Renal cortical epithelial cell (primary cell): ENCODE data around the gene ARSB. TPM values are rescaled to one million over a fixed set of nuclear protein-coding genes. Genes with fewer than 3 reads are reported as not detected.
"Not testable (repeated sequence)": the region's sequence is repeated elsewhere in the genome, so short reads cannot be mapped to it uniquely, and the experiment has no call there.

Source experiments
- DNase-seq: peaks from one replicate; pipeline ENCODE4 v3.0.0-alpha.2; 2011; ENCODE audit warnings: low read depth
- total RNA-seq: library from RNA; depleted of rRNA; stranded (reverse); fragments of >200 nt; gene quantifications from 2 replicates; pipeline ENCODE4 v1.2.3, GENCODE V29; 2014

The ARSB gene
- total RNA-seq, 1 donor from 2014 or later = 19.5 TPM

- no peak for DNase-seq
These were observed 205.8 kb downstream of the ARSB start for GRCh38 chr5:78779262-78779661.

- peak; percentile 18 for DNase-seq
These were observed 206.6 kb downstream of the ARSB start for GRCh38 chr5:78778538-78778937.

- no peak for DNase-seq
These were observed 207.2 kb downstream of the ARSB start for GRCh38 chr5:78777901-78778300.

- DNase-seq = peak; percentile 8
These were observed 208.5 kb downstream of the ARSB start for GRCh38 chr5:78776637-78777036.

DNA sequence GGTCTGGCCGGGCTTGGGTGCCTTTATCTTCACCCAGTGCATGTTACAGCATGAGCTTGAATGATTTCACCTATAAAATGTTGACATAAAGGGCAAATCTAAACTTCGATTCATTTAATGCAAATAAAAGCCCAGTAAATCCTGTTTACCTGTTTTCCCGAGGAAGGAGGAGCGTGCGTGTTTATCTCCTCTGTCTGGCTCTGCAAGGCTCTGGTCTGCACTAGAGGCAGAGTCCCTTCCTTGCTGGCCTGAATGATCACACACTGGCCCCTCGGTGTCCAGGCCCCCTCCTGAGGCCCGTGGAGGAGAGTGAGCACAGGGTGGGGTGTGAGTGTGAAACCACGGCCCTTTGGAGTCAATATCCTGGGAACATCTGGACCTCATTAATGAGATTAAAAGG, 211.5 kb downstream of the ARSB start:
- DNase-seq = no peak

DNA sequence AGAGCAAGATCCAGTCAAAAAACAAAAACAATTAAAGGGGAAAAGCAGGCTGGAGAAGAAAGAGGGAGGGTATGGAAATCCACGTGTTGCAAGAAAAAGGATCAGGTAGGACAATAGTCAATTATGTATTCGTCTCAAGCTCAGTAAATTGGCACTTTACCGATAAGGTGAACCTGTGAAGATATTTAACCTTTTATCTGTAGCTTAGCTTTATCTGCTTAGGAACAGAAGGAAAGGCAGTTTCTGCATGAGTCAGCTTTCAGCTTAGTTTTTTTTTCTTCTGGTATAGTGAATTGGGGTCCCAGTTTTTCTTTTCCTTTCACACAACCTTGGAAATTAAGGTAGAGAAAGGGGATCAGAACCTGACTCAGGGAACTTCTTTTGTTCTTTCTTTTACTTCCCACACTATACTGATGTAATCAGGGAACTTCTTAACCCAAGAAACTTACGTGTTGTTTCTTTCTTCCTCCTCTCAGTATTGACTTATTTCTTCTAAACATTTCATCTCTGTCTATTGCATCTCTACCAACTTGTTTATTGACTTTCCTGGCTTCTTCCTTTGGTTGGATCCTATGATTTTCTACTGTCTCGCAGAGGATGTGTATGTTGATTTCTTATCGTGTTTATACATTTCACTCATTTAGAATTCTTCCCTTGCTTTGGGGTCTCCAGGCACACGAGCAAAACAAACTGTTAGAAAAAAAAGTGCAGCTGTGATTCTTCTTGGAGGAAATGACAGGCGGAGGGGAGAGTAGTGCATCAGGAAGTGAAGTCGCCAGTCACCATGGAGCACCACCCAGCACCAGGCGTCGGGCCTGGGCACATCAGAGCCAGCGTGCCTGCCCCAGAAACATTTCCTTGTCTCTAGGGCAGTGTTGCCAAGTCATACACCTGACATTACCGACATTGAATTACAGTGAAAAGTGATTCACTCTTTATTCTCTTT, 213.6 kb downstream of the ARSB start:
- no peak for DNase-seq

GRCh38 chr5:78768781-78769380, 216.2 kb downstream of the ARSB start:
- no peak for DNase-seq

DNA sequence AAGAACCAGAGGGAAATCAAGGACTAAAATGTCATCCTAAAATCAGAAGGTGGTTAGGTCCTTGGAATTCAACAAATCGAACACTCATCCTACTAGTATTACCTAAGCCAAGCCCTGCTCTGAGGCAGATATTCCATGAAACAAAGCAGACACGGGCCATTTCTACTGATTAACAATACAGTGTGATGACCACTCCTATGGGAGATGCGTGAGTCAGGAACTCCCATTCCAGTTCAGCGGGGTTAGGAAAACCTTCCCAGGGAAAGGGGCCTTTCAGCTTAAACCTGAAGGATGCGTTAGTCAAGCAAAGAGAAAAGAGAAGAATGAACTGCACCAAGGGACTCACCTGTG, 218.7 kb downstream of the ARSB start:
- no peak for DNase-seq

GRCh38 chr5:78765756-78766411, 219.2 kb downstream of the ARSB start:
- no peak for DNase-seq

- no peak for DNase-seq
These were observed 220.0 kb downstream of the ARSB start for GRCh38 chr5:78765116-78765515.

- DNase-seq = no peak
These were observed 221.4 kb downstream of the ARSB start for GRCh38 chr5:78763659-78764189.

- DNase-seq = not testable (repeated sequence)
These were observed 222.4 kb downstream of the ARSB start for GRCh38 chr5:78762743-78763142.

DNA sequence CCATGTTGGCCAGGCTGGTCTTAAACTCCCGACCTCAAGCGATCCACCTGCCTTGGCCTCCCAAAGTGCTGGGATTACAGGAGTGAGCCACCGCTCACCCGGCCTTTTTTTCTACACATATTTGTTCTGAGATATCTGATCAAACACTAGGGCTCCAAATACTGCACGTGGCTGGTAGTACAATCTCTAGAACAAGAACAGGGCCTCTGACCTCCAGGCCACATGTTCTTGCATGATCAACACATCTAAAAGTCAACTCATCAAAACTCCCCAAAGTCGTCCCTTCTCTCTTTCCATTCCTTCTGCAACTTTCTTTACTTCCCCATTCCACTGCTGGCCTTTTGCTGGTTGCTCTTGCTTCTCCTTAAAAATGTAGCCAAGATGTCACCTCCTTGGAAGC, 223.3 kb downstream of the ARSB start:
- DNase-seq = no peak

DNA sequence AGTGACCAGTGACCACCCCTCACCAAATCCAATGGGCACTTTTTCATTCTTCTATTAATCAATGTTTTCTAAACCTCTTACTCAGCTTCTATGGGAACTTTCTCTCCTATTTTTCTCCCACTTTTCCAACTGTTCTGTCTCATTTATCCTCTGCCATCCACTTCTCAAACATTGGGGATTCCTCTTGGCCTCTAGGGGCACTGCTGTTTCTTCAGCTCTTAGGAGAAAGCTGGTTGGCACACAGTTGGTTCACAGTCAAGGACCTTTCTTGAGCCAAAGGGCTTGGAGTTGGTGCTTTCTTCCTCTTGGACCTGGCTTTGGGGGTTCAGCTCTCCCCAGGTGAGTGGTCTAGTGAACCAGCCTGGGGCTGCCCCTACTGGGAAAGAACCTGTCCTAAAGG, 224.3 kb downstream of the ARSB start:
- no peak for DNase-seq

DNA sequence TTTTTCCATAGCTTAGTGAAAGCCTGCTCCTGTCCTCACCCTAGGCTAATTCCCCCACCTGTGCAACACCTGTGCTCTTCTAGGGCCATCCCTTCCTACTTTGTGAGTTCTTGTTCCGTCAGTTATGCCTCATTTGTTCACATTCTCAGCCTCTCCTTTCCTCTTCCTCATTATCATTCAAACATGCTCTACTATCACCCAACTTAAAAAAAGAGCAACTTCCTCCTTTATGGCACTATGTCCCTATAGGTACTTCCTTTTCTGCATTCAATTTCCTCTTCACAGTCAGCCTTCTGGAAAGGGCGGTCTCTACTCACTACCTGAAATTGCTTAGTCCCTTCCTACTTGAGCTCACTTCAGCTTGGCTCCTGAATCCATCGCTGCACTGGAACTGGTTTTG, 224.7 kb downstream of the ARSB start:
- no peak for DNase-seq

DNA sequence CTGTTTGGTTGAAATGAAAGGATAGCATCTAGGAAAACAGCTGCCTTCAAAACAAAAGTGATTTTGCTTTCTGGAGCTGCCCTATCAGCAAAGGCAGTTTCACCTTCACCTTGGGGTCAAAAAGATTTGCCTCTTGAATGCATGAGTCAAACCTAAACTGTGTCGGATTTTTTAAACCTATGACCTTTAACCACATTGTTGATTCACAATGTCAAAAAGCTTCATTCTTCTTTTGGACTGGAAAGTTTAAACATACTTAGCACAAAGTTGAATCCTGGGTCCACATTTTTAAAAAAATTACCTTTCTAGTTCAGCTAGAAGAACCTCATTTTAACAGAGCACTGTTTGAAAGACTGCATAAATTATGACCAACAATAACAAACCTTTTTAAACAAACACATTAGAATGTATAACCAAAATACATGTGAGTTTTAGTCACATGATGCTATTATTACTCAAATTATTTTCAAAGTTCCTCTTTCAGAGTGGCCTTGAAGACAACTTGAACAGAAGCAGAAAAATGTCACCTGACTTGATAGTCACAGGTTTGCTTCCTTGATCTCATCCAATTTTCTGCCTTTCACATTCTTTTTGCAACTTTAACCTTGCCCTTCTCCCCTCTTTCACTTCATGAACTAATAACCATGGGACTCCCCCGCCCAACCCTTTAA, 226.8 kb downstream of the ARSB start:
- DNase-seq = peak; percentile 41

GRCh38 chr5:78757269-78758053, 227.6 kb downstream of the ARSB start:
- DNase-seq = no peak

- DNase-seq = no peak
These were observed 228.3 kb downstream of the ARSB start for GRCh38 chr5:78756858-78757257.

DNA sequence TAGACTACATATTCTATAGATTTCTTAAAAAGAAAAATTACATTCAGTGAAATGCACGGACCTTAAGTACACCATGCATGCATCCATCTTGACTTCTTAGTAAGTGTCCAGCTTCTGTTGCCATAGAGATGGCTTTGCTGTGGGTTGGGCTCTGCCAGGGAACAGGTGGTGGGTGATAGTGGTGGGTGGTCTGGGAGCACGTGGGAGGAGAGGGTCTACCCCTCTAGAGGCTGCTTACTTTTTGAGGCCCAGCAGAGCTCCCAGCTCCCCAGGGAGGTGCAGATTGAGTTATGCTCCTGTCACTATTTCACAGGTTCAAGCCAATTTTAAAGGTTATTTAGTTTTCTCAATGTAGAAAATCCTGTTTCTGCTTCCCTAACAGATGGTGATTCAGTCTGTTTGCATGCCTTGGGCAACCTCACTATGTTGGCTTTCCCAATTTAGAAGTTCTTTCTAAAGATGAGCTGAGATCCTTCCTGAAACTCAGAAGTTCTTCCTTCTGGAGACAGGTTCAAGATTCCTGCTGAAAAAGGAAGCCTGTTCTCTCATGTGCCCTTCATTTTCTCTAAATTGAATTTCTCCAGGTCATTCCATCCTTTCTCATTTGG, 229.2 kb downstream of the ARSB start:
- DNase-seq = no peak

GRCh38 chr5:78754655-78755054, 230.5 kb downstream of the ARSB start:
- DNase-seq = no peak

DNA sequence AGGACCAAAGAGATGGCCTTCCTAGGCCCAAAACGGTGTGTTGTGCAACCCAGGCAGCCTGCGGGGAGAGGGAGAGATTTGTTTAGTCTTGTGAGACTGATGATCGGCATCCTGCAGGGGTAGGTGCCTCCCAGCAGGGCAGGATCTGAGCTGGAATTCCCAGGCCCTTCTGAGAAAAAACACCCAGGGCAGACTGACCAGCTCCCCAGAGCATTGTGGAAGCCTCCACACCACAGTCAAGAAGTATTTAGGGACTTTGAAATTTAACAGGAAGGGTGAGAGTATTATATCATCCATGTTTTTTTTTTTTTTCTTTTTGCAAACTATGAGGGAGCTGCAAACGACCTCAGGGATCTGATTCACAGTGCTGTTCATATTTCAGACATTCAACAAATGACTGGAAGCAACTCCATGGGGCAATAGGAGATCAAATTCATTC, 232.0 kb downstream of the ARSB start:
- no peak for DNase-seq
